Endodermal cell (in vitro differentiated cells): ENCODE measurements around the gene NSUN2. TPM values are rescaled to one million over a fixed set of nuclear protein-coding genes. Genes with fewer than 3 reads are reported as not detected.

Experiments used
- DNase-seq: peaks from one replicate; pipeline ENCODE4 v3.0.0-alpha.2; 2017
- H3K27ac ChIP-seq: 2 replicates; pipeline ENCODE4 v1.5.1; 2013; ENCODE audit warnings: mild to moderate bottlenecking, low read depth, low read length, moderate library complexity
- H3K27me3 ChIP-seq: 2 replicates; pipeline ENCODE4 v1.6.1; 2013; ENCODE audit warnings: mild to moderate bottlenecking, low read length, moderate library complexity; ENCODE audit not compliant: insufficient read depth, control insufficient read depth, poor library complexity, severe bottlenecking
- H3K36me3 ChIP-seq: 2 replicates; pipeline ENCODE4 v1.7.0; 2013; ENCODE audit warnings: mild to moderate bottlenecking, low read length, moderate library complexity; ENCODE audit not compliant: control insufficient read depth, insufficient read depth
- H3K4me1 ChIP-seq: one replicate; pipeline ENCODE4 v1.7.0; 2013; ENCODE audit warnings: low read length; ENCODE audit not compliant: control insufficient read depth, insufficient read depth
- H3K4me3 ChIP-seq: 2 replicates; pipeline ENCODE4 v1.5.1; 2013; ENCODE audit warnings: mild to moderate bottlenecking, low read length, moderate library complexity
- H3K9ac ChIP-seq: 2 replicates; pipeline ENCODE4 v1.6.1; 2013; ENCODE audit warnings: mild to moderate bottlenecking, low read length, moderate library complexity; ENCODE audit not compliant: poor library complexity, severe bottlenecking; ENCODE audit errors: extremely low read depth
- H3K9me3 ChIP-seq: 2 replicates; pipeline ENCODE4 v1.6.1; 2013; ENCODE audit warnings: mild to moderate bottlenecking, low read length, moderate library complexity; ENCODE audit not compliant: control insufficient read depth
- H3K27ac Mint-ChIP-seq: 2 replicates; pipeline ENCODE4 v1.8.0; 2020; ENCODE audit warnings: mixed read lengths
- H3K27me3 Mint-ChIP-seq: 2 replicates; pipeline ENCODE4 v1.8.0; 2021; ENCODE audit warnings: mild to moderate bottlenecking, mixed read lengths; ENCODE audit not compliant: insufficient read depth
- H3K36me3 Mint-ChIP-seq: 2 replicates; pipeline ENCODE4 v1.8.0; 2020; ENCODE audit warnings: low read depth, mixed read lengths
- H3K4me1 Mint-ChIP-seq: 2 replicates; pipeline ENCODE4 v1.8.0; 2020; ENCODE audit warnings: mixed read lengths
- H3K4me3 Mint-ChIP-seq: 2 replicates; pipeline ENCODE4 v1.8.0; 2020; ENCODE audit warnings: mild to moderate bottlenecking, moderate library complexity, mixed read lengths
- H3K9me3 Mint-ChIP-seq: 2 replicates; pipeline ENCODE4 v1.8.0; 2020; ENCODE audit warnings: mild to moderate bottlenecking, mixed read lengths
- WGBS, 2 experiments: methylation state at CpG; one replicate each; pipeline versions ENCODE4 v1.1.5 to v1.1.7; 2013; ENCODE audit warnings: missing lambda C conversion rate in 2 of 2, mixed read lengths in 1 of 2; ENCODE audit not compliant: insufficient coverage in 1 of 2, insufficient read length in 1 of 2; 5-methylcytosine and 5-hydroxymethylcytosine counted together
- total RNA-seq, 2 donors: library from RNA; stranded (reverse); fragmentation: NEBNext Ultra II Directional in 1 of 2; extraction: Animal tissue kit (Norgen Biotek cat#: 25700) in 1 of 2; gene quantifications; 2 replicates in 1 of 2; 3 replicates in 1 of 2; pipeline ENCODE4 v1.2.1, GENCODE V29; 2021
- TF ChIP-seq, protein P1 (sequence below): fragments of 200-600 bp; sonication (generic); conservative IDR thresholded peaks from 2 replicates; pipeline ENCODE4 v1.5.0; 2021; ENCODE audit warnings: antibody characterized with exemption, mild to moderate bottlenecking

Gene NSUN2
- total RNA-seq, 2 donors from 2014 or later, result 71.8 to 90.8 TPM

DNA sequence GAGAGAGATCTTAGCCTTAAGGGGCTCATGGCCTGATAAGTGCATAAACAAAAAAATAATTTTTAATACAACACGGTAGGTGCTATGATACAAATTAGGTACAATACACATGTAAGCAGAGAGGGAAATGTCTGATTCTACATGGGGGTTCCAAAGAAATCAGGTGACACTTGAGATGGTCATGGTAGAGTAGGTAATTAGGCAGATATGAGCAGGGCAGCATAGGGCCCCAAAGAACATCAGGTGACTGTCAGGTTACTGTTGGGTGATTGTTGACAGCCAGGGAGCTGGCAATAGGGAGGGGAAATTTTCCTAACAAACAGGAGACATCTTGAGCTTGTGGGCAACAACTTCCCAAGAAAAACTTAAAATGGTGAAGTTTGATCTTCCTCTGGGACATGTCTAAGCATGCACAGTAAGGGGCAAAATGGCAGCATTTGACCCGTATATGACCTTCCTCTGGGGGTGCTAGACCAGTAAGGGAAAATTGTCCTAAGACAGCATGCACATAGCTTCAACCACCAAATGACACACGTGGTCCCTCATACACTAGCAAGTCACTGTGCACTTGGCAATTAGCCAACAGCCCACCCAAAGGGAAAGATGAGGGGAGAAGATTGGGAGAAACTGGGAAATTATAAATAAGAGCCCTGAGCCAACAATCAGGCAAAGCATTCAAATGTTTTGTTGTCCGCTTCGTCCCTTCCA is 43.1 kb upstream of the NSUN2 start:
- Mint-ChIP-seq H3K4me3 (no peak overlapping the region), H3K36me3 (peaks cover 25% of the 10 kb centered on the region), H3K27ac (no peak overlapping the region), H3K4me1 (no peaks in the 10 kb centered on the region), H3K9me3 (peaks cover 20% of the 10 kb centered on the region), H3K27me3 (peaks cover 10% of the 10 kb centered on the region)
- H3K9ac ChIP-seq, result no peak overlapping the region
- H3K4me3 ChIP-seq, result no peak overlapping the region
- 90 to 96% methylated on average over 5 of the region's 5 CpGs for WGBS, 2 experiments
- no peak overlapping the region for H3K27ac ChIP-seq
- TF ChIP-seq, protein P1, sequence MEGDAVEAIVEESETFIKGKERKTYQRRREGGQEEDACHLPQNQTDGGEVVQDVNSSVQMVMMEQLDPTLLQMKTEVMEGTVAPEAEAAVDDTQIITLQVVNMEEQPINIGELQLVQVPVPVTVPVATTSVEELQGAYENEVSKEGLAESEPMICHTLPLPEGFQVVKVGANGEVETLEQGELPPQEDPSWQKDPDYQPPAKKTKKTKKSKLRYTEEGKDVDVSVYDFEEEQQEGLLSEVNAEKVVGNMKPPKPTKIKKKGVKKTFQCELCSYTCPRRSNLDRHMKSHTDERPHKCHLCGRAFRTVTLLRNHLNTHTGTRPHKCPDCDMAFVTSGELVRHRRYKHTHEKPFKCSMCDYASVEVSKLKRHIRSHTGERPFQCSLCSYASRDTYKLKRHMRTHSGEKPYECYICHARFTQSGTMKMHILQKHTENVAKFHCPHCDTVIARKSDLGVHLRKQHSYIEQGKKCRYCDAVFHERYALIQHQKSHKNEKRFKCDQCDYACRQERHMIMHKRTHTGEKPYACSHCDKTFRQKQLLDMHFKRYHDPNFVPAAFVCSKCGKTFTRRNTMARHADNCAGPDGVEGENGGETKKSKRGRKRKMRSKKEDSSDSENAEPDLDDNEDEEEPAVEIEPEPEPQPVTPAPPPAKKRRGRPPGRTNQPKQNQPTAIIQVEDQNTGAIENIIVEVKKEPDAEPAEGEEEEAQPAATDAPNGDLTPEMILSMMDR, result peak; percentile 23
- peaks cover 7% of the 10 kb centered on the region for H3K36me3 ChIP-seq
- H3K27me3 ChIP-seq, result peaks cover 10% of the 10 kb centered on the region
- peaks cover 11% of the 10 kb centered on the region for H3K9me3 ChIP-seq
- no peak for DNase-seq
- H3K4me1 ChIP-seq, result no peaks in the 10 kb centered on the region

DNA sequence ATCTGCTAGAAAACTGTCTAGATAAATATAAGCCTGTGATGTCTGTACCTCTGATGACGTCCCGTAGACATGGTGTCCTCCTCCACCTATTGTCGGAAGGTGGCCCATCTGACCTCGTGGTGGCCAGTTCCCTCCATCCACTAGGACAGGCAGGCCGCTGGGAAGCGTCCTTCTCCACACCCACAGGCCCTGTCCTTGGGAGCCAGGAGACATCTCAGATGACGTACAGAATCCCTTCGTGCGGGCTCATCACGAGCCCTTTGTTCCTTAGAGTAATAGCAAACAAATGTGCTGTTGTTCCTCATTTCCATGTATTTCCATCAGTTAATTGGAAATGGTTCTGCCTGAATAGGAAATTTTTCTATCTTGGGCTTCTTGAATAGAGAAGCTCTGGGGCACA is 42.0 kb upstream of the NSUN2 start:
- TF ChIP-seq, protein P1, result no peak
- no peaks in the 10 kb centered on the region for H3K4me1 Mint-ChIP-seq
- WGBS, 2 experiments, result 93 to 94% methylated on average over 4 to 10 of the region's 10 CpGs
- Histone ChIP-seq H3K9me3 (peaks cover 11% of the 10 kb centered on the region), H3K36me3 (peaks cover 12% of the 10 kb centered on the region), H3K9ac (no peak overlapping the region), H3K27ac (no peak overlapping the region), H3K4me3 (no peak overlapping the region), H3K27me3 (peaks cover under 1% of the 10 kb centered on the region), H3K4me1 (no peaks in the 10 kb centered on the region)
- no peak overlapping the region for H3K4me3 Mint-ChIP-seq
- H3K36me3 Mint-ChIP-seq, result peaks cover 35% of the 10 kb centered on the region
- H3K9me3 Mint-ChIP-seq, result peaks cover 20% of the 10 kb centered on the region
- H3K27me3 Mint-ChIP-seq, result peaks cover 4% of the 10 kb centered on the region
- no peak for DNase-seq
- H3K27ac Mint-ChIP-seq, result no peak overlapping the region

DNA sequence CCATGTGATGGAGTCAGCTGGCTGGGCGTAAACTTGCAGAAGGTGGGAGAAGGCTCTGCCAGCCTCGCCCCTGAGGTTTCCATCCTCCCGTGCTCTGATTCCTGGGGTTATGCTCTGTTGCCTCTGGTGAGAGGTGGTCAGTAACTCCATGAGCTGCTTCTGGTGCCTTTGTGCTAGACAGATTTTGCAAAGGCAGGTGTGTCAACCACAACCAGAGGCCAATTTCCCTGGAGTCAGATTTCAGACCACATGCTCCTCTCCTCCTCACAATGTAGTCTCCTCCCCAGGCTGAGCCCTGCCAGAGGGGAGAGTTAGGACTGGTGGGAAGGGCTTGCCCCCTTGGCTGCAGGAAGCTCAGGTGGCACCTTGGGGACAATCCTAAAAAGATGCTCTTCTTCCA is 41.6 kb upstream of the NSUN2 start:
- Mint-ChIP-seq H3K27me3 (no peaks in the 10 kb centered on the region), H3K4me3 (no peak overlapping the region), H3K27ac (no peak overlapping the region), H3K9me3 (peaks cover 20% of the 10 kb centered on the region), H3K4me1 (no peaks in the 10 kb centered on the region), H3K36me3 (peaks cover 38% of the 10 kb centered on the region)
- Histone ChIP-seq H3K27ac (no peak overlapping the region), H3K4me1 (no peaks in the 10 kb centered on the region), H3K36me3 (peaks cover 12% of the 10 kb centered on the region), H3K9ac (no peak overlapping the region), H3K4me3 (no peak overlapping the region), H3K27me3 (no peaks in the 10 kb centered on the region), H3K9me3 (peaks cover 11% of the 10 kb centered on the region)
- no peak for DNase-seq
- TF ChIP-seq, protein P1, result no peak
- 89 to 96% methylated on average over 3 of the region's 3 CpGs for WGBS, 2 experiments
